MM.1S (cell line): ENCODE measurements around the gene LILRB5.

ENCODE experiments used
- DNase-seq: peaks from one replicate; pipeline ENCODE4 v3.0.0-alpha.2; 2015
- H2AFZ ChIP-seq: fragments of 300-600 bp; sonication (generic); 2 replicates; pipeline ENCODE4 v1.6.0; 2016; ENCODE audit warnings: antibody characterized with exemption, low read length
- H3F3A ChIP-seq: fragments of 300-600 bp; sonication (generic); 2 replicates; pipeline ENCODE4 v1.6.1; 2016; ENCODE audit warnings: mild to moderate bottlenecking, antibody characterized with exemption, low read length, moderate library complexity, mixed read lengths; ENCODE audit not compliant: insufficient read depth
- H3K27ac ChIP-seq: fragments of 300-600 bp; sonication (generic); 2 replicates; pipeline ENCODE4 v1.5.1; 2016; ENCODE audit warnings: mild to moderate bottlenecking, low read length
- H3K27me3 ChIP-seq: fragments of 300-600 bp; sonication (generic); replicated peaks from 2 replicates; pipeline ENCODE4 v1.6.0; 2016; ENCODE audit warnings: low read length; ENCODE audit not compliant: insufficient read depth
- H3K36me3 ChIP-seq: fragments of 300-600 bp; sonication (generic); replicated peaks from 2 replicates; pipeline ENCODE4 v1.6.1; 2016; ENCODE audit warnings: mild to moderate bottlenecking, low read length, mixed read lengths; ENCODE audit not compliant: insufficient read depth
- H3K4me1 ChIP-seq: fragments of 300-600 bp; sonication (generic); 2 replicates; pipeline ENCODE4 v1.6.1; 2016; ENCODE audit warnings: low read length, mixed read lengths
- H3K4me2 ChIP-seq: fragments of 300-600 bp; sonication (generic); 2 replicates; pipeline ENCODE4 v1.6.0; 2016; ENCODE audit warnings: low read depth, low read length
- H3K4me3 ChIP-seq: fragments of 300-600 bp; sonication (generic); 2 replicates; pipeline ENCODE4 v1.5.1; 2016; ENCODE audit warnings: low read length, mixed read lengths
- H3K79me2 ChIP-seq: fragments of 300-600 bp; sonication (generic); 2 replicates; pipeline ENCODE4 v1.6.1; 2016; ENCODE audit warnings: mixed run types, low read length, mixed read lengths
- H3K9ac ChIP-seq: fragments of 300-600 bp; sonication (generic); 2 replicates; pipeline ENCODE4 v1.6.1; 2016; ENCODE audit warnings: low read length, mixed read lengths
- H3K9me2 ChIP-seq: fragments of 300-600 bp; sonication (generic); replicated peaks from 2 replicates; pipeline ENCODE4 v1.6.1; 2016; ENCODE audit warnings: mild to moderate bottlenecking, low read length, mixed read lengths; ENCODE audit not compliant: insufficient read depth
- H3K9me3 ChIP-seq: fragments of 300-600 bp; sonication (generic); replicated peaks from 2 replicates; pipeline ENCODE4 v1.6.1; 2016; ENCODE audit warnings: mild to moderate bottlenecking, low read length, mixed read lengths; ENCODE audit not compliant: insufficient read depth
- H4K20me1 ChIP-seq: fragments of 300-600 bp; sonication (generic); 2 replicates; pipeline ENCODE4 v1.6.1; 2016; ENCODE audit warnings: mild to moderate bottlenecking, low read length, moderate library complexity, mixed read lengths; ENCODE audit not compliant: insufficient read depth
- CTCF ChIP-seq: fragments of 300-600 bp; sonication (generic); IDR thresholded peaks from 2 replicates; pipeline ENCODE4 v1.5.1; 2016; ENCODE audit warnings: antibody characterized with exemption, low read length, mixed read lengths
- EZH2 ChIP-seq: fragments of 300-600 bp; sonication (generic); optimal IDR thresholded peaks from 2 replicates; pipeline ENCODE3; 2017; ENCODE audit warnings: low read depth, mild to moderate bottlenecking, antibody characterized with exemption, low read length, mixed read lengths
- EZH2phosphoT487 ChIP-seq: fragments of 300-600 bp; sonication (generic); IDR thresholded peaks from 2 replicates; pipeline ENCODE4 v1.6.1; 2018; ENCODE audit warnings: antibody characterized with exemption, low read length

The LILRB5 gene

GRCh38 chr19:54257116-54257480 lies at the start of gene LILRB5:
Gene LILRB5 (minus strand): TSS chr19:54257273. CDS start chr19:54257193, 80 bp downstream.
- H4K20me1 ChIP-seq = no peaks in the 10 kb centered on the region
- H3K9me3 ChIP-seq = no peaks in the 10 kb centered on the region
- peaks cover 96% of the 10 kb centered on the region for H3K27me3 ChIP-seq
- H3K4me1 ChIP-seq = no peaks in the 10 kb centered on the region
- H3K79me2 ChIP-seq = no peaks in the 10 kb centered on the region
- no peak for DNase-seq
- H2AFZ ChIP-seq = no peak within 1 kb of the TSS
- no peak for TF ChIP-seq CTCF
- TF ChIP-seq EZH2 = no peak
- TF ChIP-seq EZH2phosphoT487 = no peak
- no peak within 1 kb of the TSS for H3K4me3 ChIP-seq
- H3K9ac ChIP-seq = no peak within 1 kb of the TSS
- H3K36me3 ChIP-seq = no peaks in the 10 kb centered on the region
- no peaks in the 10 kb centered on the region for H3F3A ChIP-seq
- no peak within 1 kb of the TSS for H3K27ac ChIP-seq
- H3K4me2 ChIP-seq = no peak within 1 kb of the TSS
- H3K9me2 ChIP-seq = no peaks in the 10 kb centered on the region

GRCh38 chr19:54305141-54305540 lies 48.1 kb upstream of the LILRB5 start:
- Histone ChIP-seq H3K36me3 (no peaks in the 10 kb centered on the region), H2AFZ (no peak overlapping the region), H3K27me3 (peaks cover 66% of the 10 kb centered on the region), H3F3A (no peaks in the 10 kb centered on the region), H3K27ac (no peak overlapping the region), H3K9ac (no peak overlapping the region), H3K4me3 (no peak overlapping the region), H3K4me2 (no peak overlapping the region), H3K9me3 (no peaks in the 10 kb centered on the region), H3K9me2 (no peaks in the 10 kb centered on the region), H3K79me2 (no peaks in the 10 kb centered on the region), H3K4me1 (no peaks in the 10 kb centered on the region), H4K20me1 (no peaks in the 10 kb centered on the region)
- TF ChIP-seq CTCF (no peak), EZH2 (no peak), EZH2phosphoT487 (no peak)
- no peak for DNase-seq

- H3K9me3 ChIP-seq = no peaks in the 10 kb centered on the region
- H3K79me2 ChIP-seq = no peaks in the 10 kb centered on the region
- H3K9ac ChIP-seq = no peak overlapping the region
- H3K36me3 ChIP-seq = no peaks in the 10 kb centered on the region
- H3K4me3 ChIP-seq = no peak overlapping the region
- DNase-seq = no peak
- H4K20me1 ChIP-seq = no peaks in the 10 kb centered on the region
- TF ChIP-seq CTCF = no peak
- TF ChIP-seq EZH2 = no peak
- no peak for TF ChIP-seq EZH2phosphoT487
- H3K4me1 ChIP-seq = no peaks in the 10 kb centered on the region
- no peak overlapping the region for H3K4me2 ChIP-seq
- no peak overlapping the region for H2AFZ ChIP-seq
- no peaks in the 10 kb centered on the region for H3K9me2 ChIP-seq
- no peaks in the 10 kb centered on the region for H3F3A ChIP-seq
- H3K27ac ChIP-seq = no peak overlapping the region
- peaks cover 68% of the 10 kb centered on the region for H3K27me3 ChIP-seq
Observed at GRCh38 chr19:54302257-54302656, 45.2 kb upstream of the LILRB5 start.

GRCh38 chr19:54299515-54299914 lies 42.4 kb upstream of the LILRB5 start:
- Histone ChIP-seq H3K4me3 (no peak overlapping the region), H3K79me2 (no peaks in the 10 kb centered on the region), H3K36me3 (no peaks in the 10 kb centered on the region), H3K9me2 (no peaks in the 10 kb centered on the region), H3K9me3 (no peaks in the 10 kb centered on the region), H3K9ac (no peak overlapping the region), H2AFZ (no peak overlapping the region), H3K27ac (no peak overlapping the region), H4K20me1 (no peaks in the 10 kb centered on the region), H3K4me2 (no peak overlapping the region), H3K27me3 (peaks cover 81% of the 10 kb centered on the region), H3K4me1 (no peaks in the 10 kb centered on the region), H3F3A (no peaks in the 10 kb centered on the region)
- DNase-seq = no peak
- no peak for TF ChIP-seq EZH2phosphoT487
- no peak for TF ChIP-seq EZH2
- no peak for TF ChIP-seq CTCF
